WTC11 (cell line): Measurements from ENCODE around the gene NOP56. TPM values are rescaled to one million over a fixed set of nuclear protein-coding genes. Genes with fewer than 3 reads are reported as not detected.

ENCODE experiments used
- ATAC-seq: fragments of 200-7000 bp; cut with Tn5 transposase; 2 replicates; pipeline ENCODE4 v1.10.0; 2021; ENCODE audit warnings: mild to moderate bottlenecking, moderate library complexity
- CTCF ChIA-PET: fragments of 300-600 bp; sonication (Branson Sonifier 250); formaldehyde crosslinking; loops from one replicate; lab custom pipeline; 2021; ENCODE audit warnings: antibody characterized with exemption; lab: Charles Lee
- POLR2A ChIA-PET: fragments of 350-600 bp; sonication (Branson Sonifier 250); formaldehyde crosslinking; loops from one replicate; lab custom pipeline; 2021; ENCODE audit warnings: antibody characterized with exemption; lab: Charles Lee
- DNase-seq: peaks from one replicate; pipeline ENCODE4 v3.0.0; 2021; ENCODE audit warnings: low spot score
- H3K27ac Mint-ChIP-seq: 2 replicates; pipeline ENCODE4 v1.8.0; 2021; ENCODE audit warnings: mixed read lengths
- H3K27me3 Mint-ChIP-seq: 2 replicates; pipeline ENCODE4 v1.8.0; 2021; ENCODE audit warnings: low read depth, mild to moderate bottlenecking, moderate library complexity, mixed read lengths
- H3K36me3 Mint-ChIP-seq: 2 replicates; pipeline ENCODE4 v1.8.0; 2021; ENCODE audit warnings: mixed read lengths
- H3K4me1 Mint-ChIP-seq: 2 replicates; pipeline ENCODE4 v1.8.0; 2022; ENCODE audit warnings: mixed read lengths
- H3K4me3 Mint-ChIP-seq: 2 replicates; pipeline ENCODE4 v1.8.0; 2021; ENCODE audit warnings: mild to moderate bottlenecking, moderate library complexity, mixed read lengths
- H3K9me3 Mint-ChIP-seq: 2 replicates; pipeline ENCODE4 v1.8.0; 2021; ENCODE audit warnings: mixed read lengths
- ETV6 ChIP-seq: sonication (generic); formaldehyde crosslinking; IDR thresholded peaks from 2 replicates; pipeline ENCODE4 v1.8.1; 2022; ENCODE audit warnings: mild to moderate bottlenecking, missing genetic modification reagents
- FOXJ3 ChIP-seq: sonication (generic); formaldehyde crosslinking; IDR thresholded peaks from 2 replicates; pipeline ENCODE4 v1.9.0; 2021; ENCODE audit warnings: missing genetic modification reagents, mild to moderate bottlenecking, borderline replicate concordance
- FOXK1 ChIP-seq: sonication (generic); formaldehyde crosslinking; IDR thresholded peaks from 2 replicates; pipeline ENCODE4 v1.8.0; 2022; ENCODE audit warnings: mild to moderate bottlenecking, moderate library complexity, missing genetic modification reagents
- NFATC4 ChIP-seq: fragments of 250-450 bp; sonication (Bioruptor Pico); IDR thresholded peaks from 2 replicates; pipeline ENCODE4 v1.9.0; 2021; ENCODE audit warnings: mild to moderate bottlenecking
- NR1H2 ChIP-seq: sonication (generic); formaldehyde crosslinking; IDR thresholded peaks from 2 replicates; pipeline ENCODE4 v1.9.0; 2021; ENCODE audit warnings: mild to moderate bottlenecking, moderate library complexity, missing genetic modification reagents
- TEAD1 ChIP-seq: sonication (generic); formaldehyde crosslinking; IDR thresholded peaks from 2 replicates; pipeline ENCODE4 v1.8.0; 2022; ENCODE audit warnings: mild to moderate bottlenecking, missing genetic modification reagents
- ZNF219 ChIP-seq: sonication (generic); formaldehyde crosslinking; IDR thresholded peaks from 2 replicates; pipeline ENCODE4 v1.8.0; 2023; ENCODE audit warnings: missing genetic modification reagents, mild to moderate bottlenecking, borderline replicate concordance
- ZNF232 ChIP-seq: sonication (generic); formaldehyde crosslinking; IDR thresholded peaks from 2 replicates; pipeline ENCODE4 v1.8.0; 2022; ENCODE audit warnings: mild to moderate bottlenecking, missing genetic modification reagents
- ZNF317 ChIP-seq: sonication (generic); formaldehyde crosslinking; IDR thresholded peaks from 2 replicates; pipeline ENCODE4 v1.8.1; 2023; ENCODE audit warnings: low read depth, mild to moderate bottlenecking, moderate library complexity, missing genetic modification reagents, borderline replicate concordance
- total RNA-seq: library from RNA; stranded (reverse); gene quantifications from 3 replicates; pipeline ENCODE4 v1.2.3, GENCODE V29; 2021
- TF ChIP-seq, protein P1 (sequence below): sonication (generic); formaldehyde crosslinking; conservative IDR thresholded peaks from 2 replicates; pipeline ENCODE4 v1.8.1; 2022; ENCODE audit warnings: mild to moderate bottlenecking, missing genetic modification reagents
- TF ChIP-seq, protein P2 (sequence below): sonication (generic); formaldehyde crosslinking; IDR thresholded peaks from 2 replicates; pipeline ENCODE4 v1.8.0; 2022; ENCODE audit warnings: mild to moderate bottlenecking, missing genetic modification reagents
- TF ChIP-seq, protein P3 (sequence below): sonication (generic); formaldehyde crosslinking; IDR thresholded peaks from 2 replicates; pipeline ENCODE4 v1.8.0; 2022; ENCODE audit warnings: mild to moderate bottlenecking, missing genetic modification reagents
- TF ChIP-seq, protein P4 (sequence below): fragments of 250-450 bp; sonication (Bioruptor Pico); IDR thresholded peaks from 2 replicates; pipeline ENCODE4 v1.9.0; 2021; ENCODE audit warnings: moderate library complexity, mild to moderate bottlenecking, inconsistent platforms, borderline replicate concordance
- TF ChIP-seq, protein P5 (sequence below): sonication (generic); formaldehyde crosslinking; IDR thresholded peaks from 2 replicates; pipeline ENCODE4 v1.8.1; 2022; ENCODE audit warnings: mild to moderate bottlenecking, missing genetic modification reagents, moderate library complexity, borderline replicate concordance
- TF ChIP-seq, protein P6 (sequence below): sonication (generic); formaldehyde crosslinking; IDR thresholded peaks from 2 replicates; pipeline ENCODE4 v1.8.1; 2022; ENCODE audit warnings: low read depth, mild to moderate bottlenecking, moderate library complexity, missing genetic modification reagents, borderline replicate concordance
- TF ChIP-seq, protein P7 (sequence below): fragments of 250-450 bp; sonication (Bioruptor Pico); IDR thresholded peaks from 2 replicates; pipeline ENCODE4 v2.1.2; 2022; ENCODE audit warnings: mild to moderate bottlenecking, moderate library complexity
- TF ChIP-seq, protein P8 (sequence below): fragments of 250-450 bp; sonication (Bioruptor Pico); IDR thresholded peaks from 2 replicates; pipeline ENCODE4 v1.9.0; 2021; ENCODE audit warnings: mild to moderate bottlenecking
- TF ChIP-seq, protein P9 (sequence below): sonication (generic); formaldehyde crosslinking; IDR thresholded peaks from 2 replicates; pipeline ENCODE4 v1.8.0; 2022; ENCODE audit warnings: mild to moderate bottlenecking, missing genetic modification reagents

Gene NOP56
- total RNA-seq, 1 experiment from 2014 or later = 634 TPM

DNA sequence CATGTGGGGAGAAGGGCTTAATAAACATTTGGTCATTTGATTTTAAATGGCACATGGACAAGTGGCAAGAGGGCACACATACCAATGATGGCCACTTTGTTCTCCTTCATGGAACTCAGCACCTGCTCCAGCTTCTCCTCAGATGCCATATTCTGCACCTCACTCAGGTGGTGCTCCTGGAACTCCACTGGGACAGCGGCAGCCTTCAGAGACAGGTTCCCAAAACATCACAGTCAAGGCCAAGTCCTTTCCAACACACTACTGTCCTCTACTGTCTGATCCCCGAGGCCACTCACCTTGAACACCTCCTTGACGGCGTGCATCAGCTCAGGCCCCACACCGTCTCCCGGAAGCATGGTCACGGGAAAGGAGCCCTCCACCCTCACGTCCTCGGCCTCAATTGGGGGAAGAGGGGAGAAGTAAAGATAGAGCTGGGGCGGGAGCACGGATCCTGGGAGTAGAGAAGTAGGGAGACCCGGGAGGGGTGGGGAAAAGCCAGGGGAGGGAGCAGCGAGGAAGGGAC is 11.0 kb downstream of the NOP56 start:
- Mint-ChIP-seq H3K4me1 (peaks cover 6% of the 10 kb centered on the region), H3K27me3 (peaks cover 19% of the 10 kb centered on the region)
- ATAC-seq = no peak
- TF ChIP-seq ZNF317 (CRISPR knock-in tag) (no peak), NFATC4 (CRISPR knock-in tag) (no peak), NR1H2 (CRISPR knock-in tag) (no peak)
- TF ChIP-seq, protein P1, sequence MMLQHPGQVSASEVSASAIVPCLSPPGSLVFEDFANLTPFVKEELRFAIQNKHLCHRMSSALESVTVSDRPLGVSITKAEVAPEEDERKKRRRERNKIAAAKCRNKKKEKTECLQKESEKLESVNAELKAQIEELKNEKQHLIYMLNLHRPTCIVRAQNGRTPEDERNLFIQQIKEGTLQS (CRISPR knock-in tag) = no peak
- TF ChIP-seq, protein P2, sequence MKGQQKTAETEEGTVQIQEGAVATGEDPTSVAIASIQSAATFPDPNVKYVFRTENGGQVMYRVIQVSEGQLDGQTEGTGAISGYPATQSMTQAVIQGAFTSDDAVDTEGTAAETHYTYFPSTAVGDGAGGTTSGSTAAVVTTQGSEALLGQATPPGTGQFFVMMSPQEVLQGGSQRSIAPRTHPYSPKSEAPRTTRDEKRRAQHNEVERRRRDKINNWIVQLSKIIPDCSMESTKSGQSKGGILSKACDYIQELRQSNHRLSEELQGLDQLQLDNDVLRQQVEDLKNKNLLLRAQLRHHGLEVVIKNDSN (CRISPR knock-in tag) = no peak
- TF ChIP-seq, protein P3, sequence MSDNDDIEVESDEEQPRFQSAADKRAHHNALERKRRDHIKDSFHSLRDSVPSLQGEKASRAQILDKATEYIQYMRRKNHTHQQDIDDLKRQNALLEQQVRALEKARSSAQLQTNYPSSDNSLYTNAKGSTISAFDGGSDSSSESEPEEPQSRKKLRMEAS (CRISPR knock-in tag) = no peak
- TF ChIP-seq, protein P4, sequence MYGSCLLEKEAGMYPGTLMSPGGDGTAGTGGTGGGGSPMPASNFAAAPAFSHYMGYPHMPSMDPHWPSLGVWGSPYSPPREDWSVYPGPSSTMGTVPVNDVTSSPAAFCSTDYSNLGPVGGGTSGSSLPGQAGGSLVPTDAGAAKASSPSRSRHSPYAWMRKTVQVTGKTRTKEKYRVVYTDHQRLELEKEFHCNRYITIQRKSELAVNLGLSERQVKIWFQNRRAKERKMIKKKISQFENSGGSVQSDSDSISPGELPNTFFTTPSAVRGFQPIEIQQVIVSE (CRISPR knock-in tag) = no peak
- TF ChIP-seq, all 79 proteins: peak for 0
- no peaks in the 10 kb centered on the region for H3K9me3 Mint-ChIP-seq
- peak overlapping the region; percentile 98 for H3K4me3 Mint-ChIP-seq
- H3K27ac Mint-ChIP-seq = peak overlapping the region; percentile 95
- peaks cover 48% of the 10 kb centered on the region for H3K36me3 Mint-ChIP-seq
- no peak for DNase-seq
- POLR2A ChIA-PET = interaction anchor here (2.4 kb wide), 1 partner anchor 11 kb away, joined by 22 read pairs; the partner anchor contains the start of gene NOP56
- CTCF ChIA-PET = interaction anchor here (0.5 to 1.3 kb wide), 5 partner anchors 8 to 390 kb away, joined by 3 to 5 read pairs (median 3); no protein-coding TSS in a partner anchor

DNA sequence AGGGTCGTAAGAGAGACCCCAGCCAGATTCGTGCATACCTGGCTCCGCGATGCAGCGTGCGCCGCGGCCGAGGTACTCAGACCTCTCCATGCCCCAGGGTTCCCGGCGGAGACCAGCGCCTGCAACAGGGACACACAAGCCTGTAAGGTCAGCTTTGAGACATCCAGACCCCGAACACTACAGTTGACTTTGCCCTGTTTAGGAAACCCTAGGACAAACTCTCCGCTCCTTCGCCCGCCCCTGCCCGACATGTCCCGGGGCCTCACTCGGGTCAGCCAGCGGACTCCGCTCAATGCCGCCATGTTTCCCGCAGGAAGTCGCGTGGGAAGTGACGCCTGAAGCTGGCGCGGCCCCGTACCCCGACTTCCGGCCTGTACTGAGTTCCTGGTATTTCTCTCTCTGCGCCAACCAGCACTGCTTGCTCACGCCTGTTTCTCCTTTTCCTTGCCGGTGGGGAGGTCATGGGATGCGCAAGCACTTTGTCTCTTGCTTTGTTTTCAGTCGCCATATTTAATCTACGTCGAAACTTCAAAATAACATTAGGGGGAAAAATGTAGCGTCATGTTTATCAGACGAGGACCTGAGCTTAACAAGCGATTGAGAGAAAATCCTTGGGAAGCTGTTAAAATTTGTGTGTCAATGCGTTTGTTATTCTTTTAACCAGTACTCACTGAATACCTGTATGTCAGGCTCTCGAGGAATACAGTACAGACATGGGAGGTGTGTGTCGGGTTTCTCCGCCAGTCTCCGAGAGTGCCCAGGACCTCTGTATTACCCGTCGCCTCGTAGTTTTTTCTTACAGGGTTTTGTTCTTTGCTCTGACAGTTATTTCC is 11.7 kb downstream of the NOP56 start, which contains the start of gene IDH3B:
Gene IDH3B, minus strand, starts transcription at position 330 of the 833 bp plus-strand sequence. Its CDS starts 28 bp downstream, at position 302.
- Mint-ChIP-seq H3K9me3 (no peaks in the 10 kb centered on the region), H3K4me3 (peak within 1 kb of the TSS; percentile 98), H3K36me3 (peaks cover 41% of the 10 kb centered on the region), H3K27ac (peak within 1 kb of the TSS; percentile 100), H3K27me3 (peaks cover 24% of the 10 kb centered on the region), H3K4me1 (peaks cover 6% of the 10 kb centered on the region)
- ChIA-PET CTCF (interaction anchor here (0.7 to 1.3 kb wide), 5 partner anchors 8 to 24 kb away, joined by 3 to 5 read pairs (median 3); no protein-coding TSS in a partner anchor), POLR2A (interaction anchor here (0.7 to 2.4 kb wide), 2 partner anchors 12 to 131 kb away, joined by 3 to 22 read pairs; partner anchors contain the start of gene NOP56)
- DNase-seq (peak; percentile 88), ATAC-seq (peak; percentile 90)
- TF ChIP-seq FOXJ3 (CRISPR knock-in tag) = no peak
- TF ChIP-seq, protein P5, sequence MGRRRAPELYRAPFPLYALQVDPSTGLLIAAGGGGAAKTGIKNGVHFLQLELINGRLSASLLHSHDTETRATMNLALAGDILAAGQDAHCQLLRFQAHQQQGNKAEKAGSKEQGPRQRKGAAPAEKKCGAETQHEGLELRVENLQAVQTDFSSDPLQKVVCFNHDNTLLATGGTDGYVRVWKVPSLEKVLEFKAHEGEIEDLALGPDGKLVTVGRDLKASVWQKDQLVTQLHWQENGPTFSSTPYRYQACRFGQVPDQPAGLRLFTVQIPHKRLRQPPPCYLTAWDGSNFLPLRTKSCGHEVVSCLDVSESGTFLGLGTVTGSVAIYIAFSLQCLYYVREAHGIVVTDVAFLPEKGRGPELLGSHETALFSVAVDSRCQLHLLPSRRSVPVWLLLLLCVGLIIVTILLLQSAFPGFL (CRISPR knock-in tag) = no peak; the same call in 1 of the 2 replicates
- peak; percentile 96 for TF ChIP-seq FOXK1 (CRISPR knock-in tag)
- no peak for TF ChIP-seq NR1H2 (CRISPR knock-in tag)
- peak; percentile 26; the same call in 1 of the 2 replicates for TF ChIP-seq ETV6
- TF ChIP-seq, protein P6, sequence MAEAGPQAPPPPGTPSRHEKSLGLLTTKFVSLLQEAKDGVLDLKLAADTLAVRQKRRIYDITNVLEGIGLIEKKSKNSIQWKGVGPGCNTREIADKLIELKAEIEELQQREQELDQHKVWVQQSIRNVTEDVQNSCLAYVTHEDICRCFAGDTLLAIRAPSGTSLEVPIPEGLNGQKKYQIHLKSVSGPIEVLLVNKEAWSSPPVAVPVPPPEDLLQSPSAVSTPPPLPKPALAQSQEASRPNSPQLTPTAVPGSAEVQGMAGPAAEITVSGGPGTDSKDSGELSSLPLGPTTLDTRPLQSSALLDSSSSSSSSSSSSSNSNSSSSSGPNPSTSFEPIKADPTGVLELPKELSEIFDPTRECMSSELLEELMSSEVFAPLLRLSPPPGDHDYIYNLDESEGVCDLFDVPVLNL (CRISPR knock-in tag) = 0 out of 2 replicates have a peak, but pooled peaks have one; percentile 5
- TF ChIP-seq, protein P1 (CRISPR knock-in tag) = no peak
- no peak for TF ChIP-seq ZNF219 (CRISPR knock-in tag)
- TF ChIP-seq, protein P3 (CRISPR knock-in tag) = peak; percentile 38; the same call in 1 of the 2 replicates
- TF ChIP-seq, protein P7, sequence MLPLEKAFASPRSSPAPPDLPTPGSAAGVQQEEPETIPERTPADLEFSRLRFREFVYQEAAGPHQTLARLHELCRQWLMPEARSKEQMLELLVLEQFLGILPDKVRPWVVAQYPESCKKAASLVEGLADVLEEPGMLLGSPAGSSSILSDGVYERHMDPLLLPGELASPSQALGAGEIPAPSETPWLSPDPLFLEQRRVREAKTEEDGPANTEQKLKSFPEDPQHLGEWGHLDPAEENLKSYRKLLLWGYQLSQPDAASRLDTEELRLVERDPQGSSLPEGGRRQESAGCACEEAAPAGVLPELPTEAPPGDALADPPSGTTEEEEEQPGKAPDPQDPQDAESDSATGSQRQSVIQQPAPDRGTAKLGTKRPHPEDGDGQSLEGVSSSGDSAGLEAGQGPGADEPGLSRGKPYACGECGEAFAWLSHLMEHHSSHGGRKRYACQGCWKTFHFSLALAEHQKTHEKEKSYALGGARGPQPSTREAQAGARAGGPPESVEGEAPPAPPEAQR = no peak
- TF ChIP-seq ZNF232 (CRISPR knock-in tag) = peak; percentile 53; the same call in 1 of the 2 replicates
- peak; percentile 89 for TF ChIP-seq TEAD1 (CRISPR knock-in tag)
- TF ChIP-seq, protein P8, sequence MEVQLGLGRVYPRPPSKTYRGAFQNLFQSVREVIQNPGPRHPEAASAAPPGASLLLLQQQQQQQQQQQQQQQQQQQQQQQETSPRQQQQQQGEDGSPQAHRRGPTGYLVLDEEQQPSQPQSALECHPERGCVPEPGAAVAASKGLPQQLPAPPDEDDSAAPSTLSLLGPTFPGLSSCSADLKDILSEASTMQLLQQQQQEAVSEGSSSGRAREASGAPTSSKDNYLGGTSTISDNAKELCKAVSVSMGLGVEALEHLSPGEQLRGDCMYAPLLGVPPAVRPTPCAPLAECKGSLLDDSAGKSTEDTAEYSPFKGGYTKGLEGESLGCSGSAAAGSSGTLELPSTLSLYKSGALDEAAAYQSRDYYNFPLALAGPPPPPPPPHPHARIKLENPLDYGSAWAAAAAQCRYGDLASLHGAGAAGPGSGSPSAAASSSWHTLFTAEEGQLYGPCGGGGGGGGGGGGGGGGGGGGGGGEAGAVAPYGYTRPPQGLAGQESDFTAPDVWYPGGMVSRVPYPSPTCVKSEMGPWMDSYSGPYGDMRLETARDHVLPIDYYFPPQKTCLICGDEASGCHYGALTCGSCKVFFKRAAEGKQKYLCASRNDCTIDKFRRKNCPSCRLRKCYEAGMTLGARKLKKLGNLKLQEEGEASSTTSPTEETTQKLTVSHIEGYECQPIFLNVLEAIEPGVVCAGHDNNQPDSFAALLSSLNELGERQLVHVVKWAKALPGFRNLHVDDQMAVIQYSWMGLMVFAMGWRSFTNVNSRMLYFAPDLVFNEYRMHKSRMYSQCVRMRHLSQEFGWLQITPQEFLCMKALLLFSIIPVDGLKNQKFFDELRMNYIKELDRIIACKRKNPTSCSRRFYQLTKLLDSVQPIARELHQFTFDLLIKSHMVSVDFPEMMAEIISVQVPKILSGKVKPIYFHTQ (CRISPR knock-in tag) = no peak
- TF ChIP-seq, protein P9, sequence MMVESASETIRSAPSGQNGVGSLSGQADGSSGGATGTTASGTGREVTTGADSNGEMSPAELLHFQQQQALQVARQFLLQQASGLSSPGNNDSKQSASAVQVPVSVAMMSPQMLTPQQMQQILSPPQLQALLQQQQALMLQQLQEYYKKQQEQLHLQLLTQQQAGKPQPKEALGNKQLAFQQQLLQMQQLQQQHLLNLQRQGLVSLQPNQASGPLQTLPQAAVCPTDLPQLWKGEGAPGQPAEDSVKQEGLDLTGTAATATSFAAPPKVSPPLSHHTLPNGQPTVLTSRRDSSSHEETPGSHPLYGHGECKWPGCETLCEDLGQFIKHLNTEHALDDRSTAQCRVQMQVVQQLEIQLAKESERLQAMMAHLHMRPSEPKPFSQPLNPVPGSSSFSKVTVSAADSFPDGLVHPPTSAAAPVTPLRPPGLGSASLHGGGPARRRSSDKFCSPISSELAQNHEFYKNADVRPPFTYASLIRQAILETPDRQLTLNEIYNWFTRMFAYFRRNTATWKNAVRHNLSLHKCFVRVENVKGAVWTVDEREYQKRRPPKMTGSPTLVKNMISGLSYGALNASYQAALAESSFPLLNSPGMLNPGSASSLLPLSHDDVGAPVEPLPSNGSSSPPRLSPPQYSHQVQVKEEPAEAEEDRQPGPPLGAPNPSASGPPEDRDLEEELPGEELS (CRISPR knock-in tag) = no peak
